ENCODE results near the gene SCO1. TPM values are rescaled to one million over a fixed set of nuclear protein-coding genes. Genes with fewer than 3 reads are reported as not detected.

The SCO1 gene
- total RNA-seq, 2 experiments from 2014 or later = 39.7 to 42.3 TPM

- POLR2A ChIA-PET = no interaction called here
- H3K9me3 Mint-ChIP-seq (ENCODE audit: low read depth) = no peaks in the 10 kb centered on the region
- ATAC-seq (no peak), DNase-seq (no peak)
- intact Hi-C loops (cut with DNase I, micrococcal nuclease) = no loop called here
- peak overlapping the region; percentile 24 for H3K27ac Mint-ChIP-seq
- peaks cover 11% of the 10 kb centered on the region for H3K36me3 Mint-ChIP-seq (ENCODE audit: low read depth)
- no peak overlapping the region for H3K4me3 Mint-ChIP-seq
- no peaks in the 10 kb centered on the region for H3K27me3 Mint-ChIP-seq
- peaks cover 16% of the 10 kb centered on the region for H3K4me1 Mint-ChIP-seq
- CTCF ChIA-PET = no interaction called here
Measured at GRCh38 chr17:10651927-10652326, 45.4 kb downstream of the SCO1 start.

GRCh38 chr17:10649602-10650001 lies 47.7 kb downstream of the SCO1 start:
- ChIA-PET CTCF (no interaction called here), POLR2A (no interaction called here)
- H3K4me3 Mint-ChIP-seq = no peak overlapping the region
- peaks cover 14% of the 10 kb centered on the region for H3K36me3 Mint-ChIP-seq (ENCODE audit: low read depth)
- H3K9me3 Mint-ChIP-seq (ENCODE audit: low read depth) = no peaks in the 10 kb centered on the region
- DNase-seq (no peak), ATAC-seq (no peak)
- no peak overlapping the region for H3K27ac Mint-ChIP-seq
- H3K27me3 Mint-ChIP-seq = no peaks in the 10 kb centered on the region
- intact Hi-C loops (cut with DNase I, micrococcal nuclease) = loop anchor here in 1 of 2 experiments (5.0 kb wide), 1 partner anchor 493 kb away; no protein-coding TSS in a partner anchor
- H3K4me1 Mint-ChIP-seq = peaks cover 16% of the 10 kb centered on the region

- peaks cover 20% of the 10 kb centered on the region for H3K36me3 Mint-ChIP-seq (ENCODE audit: low read depth)
- H3K27ac Mint-ChIP-seq = no peak overlapping the region
- no peaks in the 10 kb centered on the region for H3K27me3 Mint-ChIP-seq
- CTCF ChIA-PET = no interaction called here
- DNase-seq = no peak
- peaks cover 13% of the 10 kb centered on the region for H3K4me1 Mint-ChIP-seq
- H3K4me3 Mint-ChIP-seq = no peak overlapping the region
- no peaks in the 10 kb centered on the region for H3K9me3 Mint-ChIP-seq (ENCODE audit: low read depth)
- POLR2A ChIA-PET = no interaction called here
- no peak for ATAC-seq
- intact Hi-C loops (cut with DNase I, micrococcal nuclease) = loop anchor here in 1 of 2 experiments (5.0 kb wide), 1 partner anchor 493 kb away; no protein-coding TSS in a partner anchor
Measured at GRCh38 chr17:10648956-10649355, 48.4 kb downstream of the SCO1 start.

- intact Hi-C loops (cut with DNase I, micrococcal nuclease) = loop anchor here in 1 of 2 experiments (5.0 kb wide), 1 partner anchor 494 kb away; no protein-coding TSS in a partner anchor
- no peaks in the 10 kb centered on the region for H3K9me3 Mint-ChIP-seq (ENCODE audit: low read depth)
- ChIA-PET POLR2A (no interaction called here), CTCF (no interaction called here)
- H3K27me3 Mint-ChIP-seq = no peaks in the 10 kb centered on the region
- H3K4me1 Mint-ChIP-seq = peaks cover 8% of the 10 kb centered on the region
- ATAC-seq (no peak), DNase-seq (no peak)
- H3K27ac Mint-ChIP-seq = no peak overlapping the region
- H3K4me3 Mint-ChIP-seq = no peak overlapping the region
- peaks cover 20% of the 10 kb centered on the region for H3K36me3 Mint-ChIP-seq (ENCODE audit: low read depth)
Measured at GRCh38 chr17:10648381-10648780, 49.0 kb downstream of the SCO1 start.

- peaks cover 18% of the 10 kb centered on the region for H3K36me3 Mint-ChIP-seq (ENCODE audit: low read depth)
- no peaks in the 10 kb centered on the region for H3K27me3 Mint-ChIP-seq
- H3K4me1 Mint-ChIP-seq = no peaks in the 10 kb centered on the region
- ChIA-PET POLR2A (no interaction called here), CTCF (interaction anchor here (0.6 to 4.6 kb wide), 27 partner anchors 8 to 1340 kb away, joined by 3 to 42 read pairs (median 4); partner anchors contain the start of gene PIRT)
- DNase-seq (peak; percentile 87), ATAC-seq (peak; percentile 63)
- H3K27ac Mint-ChIP-seq = no peak overlapping the region
- intact Hi-C loops (cut with DNase I, micrococcal nuclease) = loop anchor here (1.0 to 5.0 kb wide), 3 partner anchors 38 to 496 kb away; no protein-coding TSS in a partner anchor
- no peak overlapping the region for H3K4me3 Mint-ChIP-seq
- no peaks in the 10 kb centered on the region for H3K9me3 Mint-ChIP-seq (ENCODE audit: low read depth)
Measured at GRCh38 chr17:10646392-10646990, 50.8 kb downstream of the SCO1 start.

GRCh38 chr17:10640475-10640874 lies 56.9 kb downstream of the SCO1 start:
- H3K36me3 Mint-ChIP-seq (ENCODE audit: low read depth) = peaks cover 35% of the 10 kb centered on the region
- H3K4me3 Mint-ChIP-seq = no peak overlapping the region
- H3K4me1 Mint-ChIP-seq = no peaks in the 10 kb centered on the region
- intact Hi-C loops (cut with DNase I, micrococcal nuclease) = no loop called here
- ChIA-PET CTCF (interaction anchor here (1.0 to 1.6 kb wide), 3 partner anchors 10 to 43 kb away, joined by 3 to 11 read pairs (median 3); no protein-coding TSS in a partner anchor), POLR2A (no interaction called here)
- no peaks in the 10 kb centered on the region for H3K9me3 Mint-ChIP-seq (ENCODE audit: low read depth)
- ATAC-seq (no peak), DNase-seq (no peak)
- no peaks in the 10 kb centered on the region for H3K27me3 Mint-ChIP-seq
- no peak overlapping the region for H3K27ac Mint-ChIP-seq

- peaks cover 41% of the 10 kb centered on the region for H3K36me3 Mint-ChIP-seq (ENCODE audit: low read depth)
- H3K27me3 Mint-ChIP-seq = no peaks in the 10 kb centered on the region
- H3K4me3 Mint-ChIP-seq = no peak overlapping the region
- no peak for ATAC-seq
- DNase-seq = no peak
- no peak overlapping the region for H3K27ac Mint-ChIP-seq
- POLR2A ChIA-PET = no interaction called here
- peaks cover 2% of the 10 kb centered on the region for H3K4me1 Mint-ChIP-seq
- intact Hi-C loops (cut with DNase I, micrococcal nuclease) = no loop called here
- CTCF ChIA-PET = interaction anchor here (0.6 to 1.3 kb wide), 3 partner anchors 8 to 1105 kb away, joined by 3 to 4 read pairs (median 3); no protein-coding TSS in a partner anchor
- H3K9me3 Mint-ChIP-seq (ENCODE audit: low read depth) = no peaks in the 10 kb centered on the region
Measured at GRCh38 chr17:10638151-10638550, 59.2 kb downstream of the SCO1 start.

GRCh38 chr17:10635290-10635689 lies 62.0 kb downstream of the SCO1 start:
- DNase-seq (no peak), ATAC-seq (no peak)
- POLR2A ChIA-PET = interaction anchor here (0.6 kb wide), 1 partner anchor 19 kb away, joined by 4 read pairs; no protein-coding TSS in a partner anchor
- CTCF ChIA-PET = interaction anchor here (0.8 to 10.1 kb wide), 6 partner anchors 10 to 211 kb away, joined by 3 to 70 read pairs (median 4); no protein-coding TSS in a partner anchor
- peaks cover 48% of the 10 kb centered on the region for H3K36me3 Mint-ChIP-seq (ENCODE audit: low read depth)
- peaks cover 2% of the 10 kb centered on the region for H3K4me1 Mint-ChIP-seq
- no peaks in the 10 kb centered on the region for H3K27me3 Mint-ChIP-seq
- intact Hi-C loops (cut with DNase I, micrococcal nuclease) = no loop called here
- no peaks in the 10 kb centered on the region for H3K9me3 Mint-ChIP-seq (ENCODE audit: low read depth)
- H3K4me3 Mint-ChIP-seq = no peak overlapping the region
- H3K27ac Mint-ChIP-seq = no peak overlapping the region

GRCh38 chr17:10633738-10634379 lies 63.5 kb downstream of the SCO1 start:
- Mint-ChIP-seq H3K9me3 (ENCODE audit: low read depth) (no peaks in the 10 kb centered on the region), H3K4me3 (no peak overlapping the region), H3K27me3 (no peaks in the 10 kb centered on the region), H3K36me3 (ENCODE audit: low read depth) (peaks cover 54% of the 10 kb centered on the region), H3K27ac (no peak overlapping the region), H3K4me1 (peaks cover 2% of the 10 kb centered on the region)
- CTCF ChIA-PET = interaction anchor here (0.7 to 10.1 kb wide), 6 partner anchors 11 to 510 kb away, joined by 3 to 70 read pairs (median 4); no protein-coding TSS in a partner anchor
- intact Hi-C loops (cut with DNase I, micrococcal nuclease) = no loop called here
- DNase-seq = no peak
- POLR2A ChIA-PET = no interaction called here
- ATAC-seq = peak; percentile 16

- peaks cover 2% of the 10 kb centered on the region for H3K4me1 Mint-ChIP-seq
- intact Hi-C loops (cut with DNase I, micrococcal nuclease) = loop anchor here in 1 of 2 experiments (1.0 kb wide), 1 partner anchor 214 kb away; no protein-coding TSS in a partner anchor
- H3K9me3 Mint-ChIP-seq (ENCODE audit: low read depth) = no peaks in the 10 kb centered on the region
- no peaks in the 10 kb centered on the region for H3K27me3 Mint-ChIP-seq
- ChIA-PET POLR2A (no interaction called here), CTCF (interaction anchor here (0.7 to 10.1 kb wide), 12 partner anchors 8 to 1549 kb away, joined by 3 to 70 read pairs (median 6); no protein-coding TSS in a partner anchor)
- H3K36me3 Mint-ChIP-seq (ENCODE audit: low read depth) = peaks cover 45% of the 10 kb centered on the region
- H3K4me3 Mint-ChIP-seq = no peak overlapping the region
- DNase-seq (no peak), ATAC-seq (no peak)
- no peak overlapping the region for H3K27ac Mint-ChIP-seq
Measured at GRCh38 chr17:10631701-10632100, 65.6 kb downstream of the SCO1 start.

- peaks cover 45% of the 10 kb centered on the region for H3K36me3 Mint-ChIP-seq (ENCODE audit: low read depth)
- no peaks in the 10 kb centered on the region for H3K27me3 Mint-ChIP-seq
- POLR2A ChIA-PET = no interaction called here
- H3K4me3 Mint-ChIP-seq = no peak overlapping the region
- intact Hi-C loops (cut with DNase I, micrococcal nuclease) = loop anchor here in 1 of 2 experiments (1.0 kb wide), 1 partner anchor 214 kb away; no protein-coding TSS in a partner anchor
- ATAC-seq (no peak), DNase-seq (peak; percentile 45)
- H3K27ac Mint-ChIP-seq = no peak overlapping the region
- CTCF ChIA-PET = interaction anchor here (0.7 to 10.1 kb wide), 20 partner anchors 9 to 252 kb away, joined by 3 to 70 read pairs (median 4); no protein-coding TSS in a partner anchor
- H3K4me1 Mint-ChIP-seq = peaks cover 2% of the 10 kb centered on the region
- no peaks in the 10 kb centered on the region for H3K9me3 Mint-ChIP-seq (ENCODE audit: low read depth)
Measured at GRCh38 chr17:10631048-10631700, 66.2 kb downstream of the SCO1 start.
